ENCODE results near the gene C1QTNF3.

DNA sequence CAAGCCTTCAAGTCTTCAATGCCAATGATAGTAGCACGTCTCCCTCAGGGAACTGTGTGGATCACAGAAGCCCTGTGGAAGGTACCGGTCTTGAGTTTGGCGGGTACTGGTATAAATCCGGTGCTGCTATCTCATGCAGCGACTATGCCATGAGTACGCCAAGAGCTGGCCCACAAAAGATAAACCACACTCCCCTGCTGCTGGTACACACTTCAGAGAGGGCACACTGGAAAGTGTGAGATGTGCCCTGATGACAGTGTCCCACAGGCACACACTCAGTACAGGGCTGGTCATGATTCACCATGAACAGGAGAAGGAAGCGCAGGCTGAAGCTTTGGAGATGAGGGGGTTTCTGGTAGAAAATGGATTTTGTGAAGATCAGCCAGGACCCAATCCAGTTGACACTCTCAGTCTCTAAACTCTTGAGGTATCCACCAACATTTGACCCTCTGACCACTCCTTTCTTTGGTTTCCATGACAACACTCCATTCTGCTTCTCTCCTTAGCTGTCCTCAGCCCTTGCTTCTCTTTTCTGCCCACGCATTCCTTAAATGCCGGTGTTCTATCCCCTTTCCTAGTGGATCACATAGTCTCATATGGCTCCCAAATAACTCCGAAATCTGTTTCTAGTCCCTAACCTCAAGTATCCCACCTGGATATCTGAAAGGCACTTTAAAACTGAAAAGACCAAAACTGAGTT is 40.2 kb downstream of the C1QTNF3 start:
- TF ChIP-seq, protein P1, sequence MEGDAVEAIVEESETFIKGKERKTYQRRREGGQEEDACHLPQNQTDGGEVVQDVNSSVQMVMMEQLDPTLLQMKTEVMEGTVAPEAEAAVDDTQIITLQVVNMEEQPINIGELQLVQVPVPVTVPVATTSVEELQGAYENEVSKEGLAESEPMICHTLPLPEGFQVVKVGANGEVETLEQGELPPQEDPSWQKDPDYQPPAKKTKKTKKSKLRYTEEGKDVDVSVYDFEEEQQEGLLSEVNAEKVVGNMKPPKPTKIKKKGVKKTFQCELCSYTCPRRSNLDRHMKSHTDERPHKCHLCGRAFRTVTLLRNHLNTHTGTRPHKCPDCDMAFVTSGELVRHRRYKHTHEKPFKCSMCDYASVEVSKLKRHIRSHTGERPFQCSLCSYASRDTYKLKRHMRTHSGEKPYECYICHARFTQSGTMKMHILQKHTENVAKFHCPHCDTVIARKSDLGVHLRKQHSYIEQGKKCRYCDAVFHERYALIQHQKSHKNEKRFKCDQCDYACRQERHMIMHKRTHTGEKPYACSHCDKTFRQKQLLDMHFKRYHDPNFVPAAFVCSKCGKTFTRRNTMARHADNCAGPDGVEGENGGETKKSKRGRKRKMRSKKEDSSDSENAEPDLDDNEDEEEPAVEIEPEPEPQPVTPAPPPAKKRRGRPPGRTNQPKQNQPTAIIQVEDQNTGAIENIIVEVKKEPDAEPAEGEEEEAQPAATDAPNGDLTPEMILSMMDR (IDR thresholded peaks at IDR 0.05): no peak
- TF ChIP-seq POLR2A (IDR thresholded peaks at IDR 0.05): no peak

All from stomach (tissue), 4 donors.